ENCODE results near the gene ADGRF3. TPM values are rescaled to one million over a fixed set of nuclear protein-coding genes. Genes with fewer than 3 reads are reported as not detected.

The ADGRF3 gene
- total RNA-seq, 1 experiment from 2014 or later, result 0.48 TPM

- POLR2A ChIA-PET (ENCODE audit: unreplicated experiment), result interaction anchor here (0.6 kb wide), 1 partner anchor 735 kb away, joined by 5 read pairs; no protein-coding TSS in a partner anchor
- TF ChIP-seq CTCF (conservative IDR thresholded peaks at IDR 0.05), result no peak
- TF ChIP-seq EZH2 (IDR thresholded peaks at IDR 0.05; ENCODE audit: low read depth), result no peak
- intact Hi-C loops (cut with micrococcal nuclease; ENCODE audit: unreplicated experiment), result no loop called here
- CTCF ChIA-PET, result interaction anchor here (0.6 kb wide), 1 partner anchor 117 kb away, joined by 3 read pairs; no protein-coding TSS in a partner anchor
- DNase-seq, result peak; percentile 21 to 50
- H3F3A ChIP-seq (ENCODE audit: insufficient read depth, low read depth), result peaks cover 31% of the 10 kb centered on the region
- H3K9me3 ChIP-seq (ENCODE audit: insufficient read depth, low read depth), result no peaks in the 10 kb centered on the region
- peak overlapping the region; percentile 99 for H3K27ac ChIP-seq
- no peaks in the 10 kb centered on the region for H3K27me3 ChIP-seq (ENCODE audit: insufficient read depth, low read depth)
- peak overlapping the region; percentile 77 for H3K4me2 ChIP-seq
- H3K36me3 ChIP-seq (ENCODE audit: low read depth), result peaks cover 16% of the 10 kb centered on the region
- no peaks in the 10 kb centered on the region for H4K20me1 ChIP-seq (ENCODE audit: insufficient read depth)
- BruUV-seq (replicated peaks), result no TSS peak
- H3K79me2 ChIP-seq (ENCODE audit: low read depth), result peaks cover 95% of the 10 kb centered on the region
- no peaks in the 10 kb centered on the region for H3K9me2 ChIP-seq (ENCODE audit: insufficient read depth)
- no peak overlapping the region for H2AFZ ChIP-seq
- no peak overlapping the region for H3K4me3 ChIP-seq
- H3K4me1 ChIP-seq (replicated peaks; ENCODE audit: insufficient read depth), result peaks cover 63% of the 10 kb centered on the region
Measured at GRCh38 chr2:26352892-26353291, 6.3 kb upstream of the ADGRF3 start.

DNA sequence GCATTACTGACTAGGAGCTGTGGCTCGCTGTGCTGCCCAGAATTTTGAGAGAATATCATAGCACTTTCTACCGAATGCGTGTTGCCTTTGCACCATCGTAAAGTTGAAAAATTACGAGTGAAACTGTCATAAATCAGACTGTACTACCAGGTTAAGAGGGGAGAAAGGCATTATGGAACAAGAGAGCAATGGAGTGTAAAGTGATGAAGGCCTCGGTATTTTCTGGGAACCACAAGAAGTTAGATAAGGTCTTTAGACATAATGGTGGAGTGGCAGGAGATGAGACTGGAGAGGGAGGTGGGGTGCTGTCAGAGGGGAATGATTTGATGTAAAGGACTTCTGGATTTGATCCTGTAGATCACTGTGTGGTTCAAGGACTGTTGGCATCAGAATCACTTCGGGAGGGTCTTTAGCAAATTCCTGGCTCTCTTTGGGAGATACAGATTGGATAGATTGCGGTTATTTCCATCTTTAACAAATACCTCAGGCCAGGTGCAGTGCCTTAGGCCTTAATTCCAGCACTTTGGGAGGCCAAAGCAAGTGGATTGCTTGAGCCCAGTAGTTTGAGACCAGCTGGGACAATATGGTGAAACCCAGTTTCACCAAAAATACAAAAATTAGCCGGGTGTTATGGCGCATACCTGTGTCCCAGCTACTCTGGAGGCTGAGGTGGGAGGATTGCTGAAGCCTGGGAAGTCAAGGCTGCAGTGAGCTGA, 4.9 kb upstream of the ADGRF3 start:
- no TSS peak for BruUV-seq (replicated peaks)
- Histone ChIP-seq H3K9me3 (ENCODE audit: insufficient read depth, low read depth) (no peaks in the 10 kb centered on the region), H3K4me3 (no peak overlapping the region), H3K9me2 (ENCODE audit: insufficient read depth) (no peaks in the 10 kb centered on the region), H3K4me2 (no peak overlapping the region), H3K27ac (peak overlapping the region; percentile 99), H2AFZ (no peak overlapping the region), H3F3A (ENCODE audit: insufficient read depth, low read depth) (peaks cover 31% of the 10 kb centered on the region), H3K36me3 (ENCODE audit: low read depth) (peaks cover 7% of the 10 kb centered on the region), H4K20me1 (ENCODE audit: insufficient read depth) (no peaks in the 10 kb centered on the region; the same call in 1 of the 2 replicates), H3K27me3 (ENCODE audit: insufficient read depth, low read depth) (no peaks in the 10 kb centered on the region), H3K4me1 (replicated peaks; ENCODE audit: insufficient read depth) (peaks cover 64% of the 10 kb centered on the region), H3K79me2 (ENCODE audit: low read depth) (peaks cover 95% of the 10 kb centered on the region)
- no peak for DNase-seq
- POLR2A ChIA-PET (ENCODE audit: unreplicated experiment), result no interaction called here
- CTCF ChIA-PET, result no interaction called here
- TF ChIP-seq CTCF (conservative IDR thresholded peaks at IDR 0.05) (no peak), EZH2 (IDR thresholded peaks at IDR 0.05; ENCODE audit: low read depth) (no peak)
- intact Hi-C loops (cut with micrococcal nuclease; ENCODE audit: unreplicated experiment), result no loop called here

DNA sequence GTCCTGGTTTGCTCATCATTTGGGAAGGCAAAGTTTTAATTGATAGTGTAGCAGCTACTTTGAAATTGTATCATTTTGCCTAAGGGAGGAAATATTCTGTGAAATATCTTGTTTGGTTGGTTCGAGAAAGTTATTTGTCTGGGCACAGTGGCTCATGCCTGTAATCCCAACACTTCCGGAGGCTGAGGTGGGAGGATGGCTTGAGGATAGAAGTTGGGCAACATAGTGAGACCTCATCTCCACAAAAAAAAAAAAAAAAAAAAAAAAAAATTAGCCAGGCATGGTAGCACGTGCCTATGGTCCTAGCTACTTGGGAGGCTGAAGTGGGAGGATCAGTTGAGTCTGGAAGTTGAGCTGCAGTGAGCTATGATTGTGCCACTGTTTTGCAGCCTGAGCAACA, 3.1 kb upstream of the ADGRF3 start:
- H3K4me1 ChIP-seq (replicated peaks; ENCODE audit: insufficient read depth), result peaks cover 48% of the 10 kb centered on the region
- peak in 1 of 2 experiments; percentile 48 for DNase-seq
- H3K9me3 ChIP-seq (ENCODE audit: insufficient read depth, low read depth), result no peaks in the 10 kb centered on the region
- H3K27me3 ChIP-seq (ENCODE audit: insufficient read depth, low read depth), result no peaks in the 10 kb centered on the region
- H3K79me2 ChIP-seq (ENCODE audit: low read depth), result peaks cover 96% of the 10 kb centered on the region
- POLR2A ChIA-PET (ENCODE audit: unreplicated experiment), result no interaction called here
- no peak overlapping the region for H3K4me2 ChIP-seq
- H3K27ac ChIP-seq, result no peak overlapping the region
- CTCF ChIA-PET, result no interaction called here
- no TSS peak for BruUV-seq (replicated peaks)
- intact Hi-C loops (cut with micrococcal nuclease; ENCODE audit: unreplicated experiment), result loop anchor here (10.0 kb wide), 1 partner anchor 115 kb away; no protein-coding TSS in a partner anchor
- TF ChIP-seq CTCF (conservative IDR thresholded peaks at IDR 0.05) (no peak), EZH2 (IDR thresholded peaks at IDR 0.05; ENCODE audit: low read depth) (no peak)
- peaks cover 5% of the 10 kb centered on the region; the same call in 1 of the 2 replicates for H3K36me3 ChIP-seq (ENCODE audit: low read depth)
- H3K4me3 ChIP-seq, result no peak overlapping the region
- no peaks in the 10 kb centered on the region for H3K9me2 ChIP-seq (ENCODE audit: insufficient read depth)
- H3F3A ChIP-seq (ENCODE audit: insufficient read depth, low read depth), result peaks cover 25% of the 10 kb centered on the region
- H4K20me1 ChIP-seq (ENCODE audit: insufficient read depth), result no peaks in the 10 kb centered on the region; the same call in 1 of the 2 replicates
- no peak overlapping the region for H2AFZ ChIP-seq
